BJ (cell line): Measurements from ENCODE around the gene SPAG16. TPM values are rescaled to one million over a fixed set of nuclear protein-coding genes. Genes with fewer than 3 reads are reported as not detected.
"Not testable (repeated sequence)": the region's sequence is repeated elsewhere in the genome, so short reads cannot be mapped to it uniquely, and the experiment has no call there.

Experiments used
- CTCF ChIA-PET: fragments of 350-600 bp; formaldehyde crosslinking; extraction: SDS; loops from one replicate; lab custom pipeline; 2021; ENCODE audit warnings: antibody characterized with exemption, inconsistent platforms; lab: Yijun Ruan, JAX
- POLR2A ChIA-PET: fragments of 300-600 bp; sonication (Branson Sonifier 250); formaldehyde crosslinking; extraction: SDS; loops from one replicate; lab custom pipeline; 2021; ENCODE audit warnings: antibody characterized with exemption; lab: Charles Lee
- DNase-seq: peaks from one replicate; pipeline ENCODE4 v3.0.0-alpha.2; 2011; ENCODE audit warnings: low read depth
- H3K27me3 ChIP-seq: 2 replicates; pipeline ENCODE4 v1.6.0; 2011; ENCODE audit warnings: low read length; ENCODE audit not compliant: control insufficient read depth, insufficient read depth
- H3K36me3 ChIP-seq: 2 replicates; pipeline ENCODE4 v1.5.1; 2011; ENCODE audit warnings: low read length; ENCODE audit not compliant: control insufficient read depth, insufficient read depth
- H3K4me3 ChIP-seq: 2 replicates; pipeline ENCODE4 v1.5.1; 2011; ENCODE audit warnings: low read depth, mild to moderate bottlenecking, control low read depth, low read length
- polyA plus RNA-seq: library from polyadenylated mRNA; depleted of rRNA; stranded (reverse); fragments of >200 nt; gene quantifications from 2 replicates; pipeline ENCODE4 v1.2.3, GENCODE V29; 2011
- TF ChIP-seq, protein P1 (sequence below): IDR thresholded peaks from 2 replicates; pipeline ENCODE4 v1.5.1; 2011; ENCODE audit warnings: low read depth, mild to moderate bottlenecking, control low read depth, inconsistent platforms, low read length, moderate library complexity; ENCODE audit not compliant: insufficient read depth

The SPAG16 gene
- polyA plus RNA-seq, 1 experiment, result 11.0 TPM

DNA sequence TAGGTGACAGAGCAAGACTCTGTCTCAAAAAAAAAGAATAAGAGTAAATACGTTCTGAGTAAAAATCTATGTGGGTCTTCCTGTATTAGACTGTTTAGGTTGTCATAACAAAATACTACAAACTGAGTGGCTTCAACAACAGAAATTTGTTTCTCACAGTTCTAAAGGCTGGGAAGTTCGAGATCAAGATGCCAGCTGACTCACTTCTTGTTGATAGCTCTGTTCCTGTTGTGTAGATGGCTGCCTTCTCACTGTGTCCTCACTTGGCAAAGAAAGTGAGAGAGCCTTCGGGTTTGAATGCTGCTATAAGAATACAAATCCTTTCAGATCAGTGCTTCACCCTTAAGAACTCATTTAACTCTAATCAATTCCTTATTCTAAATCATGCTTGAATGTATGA lies 696.6 kb downstream of the SPAG16 start:
- H3K27me3 ChIP-seq, result no peaks in the 10 kb centered on the region
- no peak for DNase-seq
- TF ChIP-seq, protein P1, sequence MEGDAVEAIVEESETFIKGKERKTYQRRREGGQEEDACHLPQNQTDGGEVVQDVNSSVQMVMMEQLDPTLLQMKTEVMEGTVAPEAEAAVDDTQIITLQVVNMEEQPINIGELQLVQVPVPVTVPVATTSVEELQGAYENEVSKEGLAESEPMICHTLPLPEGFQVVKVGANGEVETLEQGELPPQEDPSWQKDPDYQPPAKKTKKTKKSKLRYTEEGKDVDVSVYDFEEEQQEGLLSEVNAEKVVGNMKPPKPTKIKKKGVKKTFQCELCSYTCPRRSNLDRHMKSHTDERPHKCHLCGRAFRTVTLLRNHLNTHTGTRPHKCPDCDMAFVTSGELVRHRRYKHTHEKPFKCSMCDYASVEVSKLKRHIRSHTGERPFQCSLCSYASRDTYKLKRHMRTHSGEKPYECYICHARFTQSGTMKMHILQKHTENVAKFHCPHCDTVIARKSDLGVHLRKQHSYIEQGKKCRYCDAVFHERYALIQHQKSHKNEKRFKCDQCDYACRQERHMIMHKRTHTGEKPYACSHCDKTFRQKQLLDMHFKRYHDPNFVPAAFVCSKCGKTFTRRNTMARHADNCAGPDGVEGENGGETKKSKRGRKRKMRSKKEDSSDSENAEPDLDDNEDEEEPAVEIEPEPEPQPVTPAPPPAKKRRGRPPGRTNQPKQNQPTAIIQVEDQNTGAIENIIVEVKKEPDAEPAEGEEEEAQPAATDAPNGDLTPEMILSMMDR, result no peak
- no peak overlapping the region for H3K4me3 ChIP-seq
- ChIA-PET CTCF (interaction anchor here (0.7 kb wide), 1 partner anchor 120 kb away, joined by 4 read pairs; no protein-coding TSS in a partner anchor), POLR2A (no interaction called here)
- H3K36me3 ChIP-seq, result no peaks in the 10 kb centered on the region

DNA sequence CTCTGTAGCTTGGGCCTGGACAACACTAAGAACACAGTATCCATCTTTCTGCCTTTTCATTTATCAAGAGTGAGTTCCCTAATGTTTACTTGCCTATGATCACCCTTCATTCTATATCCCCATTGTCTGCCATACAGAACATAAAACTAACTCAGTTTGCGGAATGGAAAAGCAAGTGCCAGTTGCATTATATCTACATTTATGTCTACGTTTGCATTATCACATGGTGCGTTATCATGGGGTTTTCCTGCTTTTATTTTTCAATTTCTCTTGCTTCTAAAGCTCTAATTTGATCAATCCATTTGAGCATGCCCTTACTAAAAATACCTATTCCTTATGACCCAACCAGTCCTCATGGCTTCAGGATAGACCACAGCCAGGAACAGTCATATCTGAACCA lies 704.9 kb downstream of the SPAG16 start:
- Histone ChIP-seq H3K4me3 (no peak overlapping the region), H3K27me3 (no peaks in the 10 kb centered on the region), H3K36me3 (no peaks in the 10 kb centered on the region; the same call in 1 of the 2 replicates)
- ChIA-PET POLR2A (no interaction called here), CTCF (interaction anchor here (0.6 kb wide), 1 partner anchor 1773 kb away, joined by 3 read pairs; no protein-coding TSS in a partner anchor)
- TF ChIP-seq, protein P1, result no peak
- no peak for DNase-seq

DNA sequence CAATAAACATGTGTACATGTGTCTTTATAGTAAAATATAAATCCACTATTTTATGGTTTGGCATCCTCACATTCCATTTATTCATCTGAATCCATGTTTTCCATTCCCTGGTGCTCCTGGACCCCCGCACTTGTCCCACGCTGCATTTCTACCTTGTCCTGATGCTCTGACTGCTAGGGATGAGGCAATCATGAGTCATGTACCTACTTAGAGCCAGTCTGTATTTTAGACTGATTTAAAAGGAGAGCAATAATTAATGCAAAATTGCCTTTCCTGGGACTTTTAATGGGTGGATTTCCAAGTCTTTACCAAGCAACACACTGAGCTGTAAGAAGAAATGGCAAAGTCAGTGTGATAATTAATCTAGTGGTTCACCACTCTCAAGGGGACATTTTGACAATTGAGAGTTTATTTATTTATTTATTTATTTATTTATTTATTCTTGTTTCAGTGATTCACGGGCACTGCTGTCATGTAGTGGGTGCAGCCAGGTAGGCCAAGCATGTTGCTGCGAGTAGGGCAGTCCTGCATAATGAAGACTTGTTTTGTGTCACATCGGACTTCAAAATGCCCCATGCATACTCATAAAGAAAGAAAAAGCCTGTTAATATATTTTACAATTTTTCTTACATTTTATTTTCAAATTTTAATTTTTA lies 707.3 kb downstream of the SPAG16 start:
- CTCF ChIA-PET, result no interaction called here
- no peaks in the 10 kb centered on the region for H3K27me3 ChIP-seq
- TF ChIP-seq, protein P1, result no peak
- H3K36me3 ChIP-seq, result no peaks in the 10 kb centered on the region; the same call in 1 of the 2 replicates
- DNase-seq, result no peak
- POLR2A ChIA-PET, result no interaction called here
- H3K4me3 ChIP-seq, result no peak overlapping the region

DNA sequence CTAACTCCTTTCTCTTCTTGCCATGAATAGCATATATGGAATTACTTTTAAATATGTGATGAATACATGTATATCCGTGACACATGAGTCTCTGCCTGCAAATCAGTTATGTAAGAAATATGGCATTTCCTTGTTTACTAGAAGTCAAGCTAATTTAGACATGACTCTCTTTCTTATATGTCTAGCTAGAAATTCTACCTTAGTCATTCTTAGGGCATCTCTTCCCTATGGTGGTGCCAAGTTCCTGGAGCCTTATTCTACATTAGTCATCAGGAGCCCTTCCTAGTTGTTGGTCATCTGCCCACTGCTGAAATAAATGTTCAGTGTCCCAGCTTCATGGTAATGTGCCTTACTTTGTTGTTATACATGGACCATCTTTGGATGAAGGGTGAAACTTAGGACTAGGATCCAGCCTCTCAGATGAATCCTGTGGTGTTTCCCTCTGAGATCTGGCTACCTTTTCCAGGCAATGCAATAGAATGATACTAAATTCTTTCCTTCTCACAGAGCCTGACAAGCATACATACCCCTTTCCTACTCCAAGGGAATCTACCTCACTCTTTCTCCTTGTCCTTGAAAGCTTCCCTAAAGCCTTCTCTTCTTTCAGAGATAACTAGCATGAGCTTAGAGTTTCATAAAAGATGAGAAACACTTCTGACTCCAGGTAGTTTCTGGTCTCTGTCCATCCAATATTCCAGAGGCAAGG lies 711.3 kb downstream of the SPAG16 start:
- TF ChIP-seq, protein P1, result no peak
- ChIA-PET CTCF (no interaction called here), POLR2A (interaction anchor here (0.6 kb wide), 1 partner anchor 1010 kb away, joined by 3 read pairs; no protein-coding TSS in a partner anchor)
- Histone ChIP-seq H3K4me3 (no peak overlapping the region), H3K36me3 (no peaks in the 10 kb centered on the region), H3K27me3 (no peaks in the 10 kb centered on the region)
- peak; percentile 70 for DNase-seq

DNA sequence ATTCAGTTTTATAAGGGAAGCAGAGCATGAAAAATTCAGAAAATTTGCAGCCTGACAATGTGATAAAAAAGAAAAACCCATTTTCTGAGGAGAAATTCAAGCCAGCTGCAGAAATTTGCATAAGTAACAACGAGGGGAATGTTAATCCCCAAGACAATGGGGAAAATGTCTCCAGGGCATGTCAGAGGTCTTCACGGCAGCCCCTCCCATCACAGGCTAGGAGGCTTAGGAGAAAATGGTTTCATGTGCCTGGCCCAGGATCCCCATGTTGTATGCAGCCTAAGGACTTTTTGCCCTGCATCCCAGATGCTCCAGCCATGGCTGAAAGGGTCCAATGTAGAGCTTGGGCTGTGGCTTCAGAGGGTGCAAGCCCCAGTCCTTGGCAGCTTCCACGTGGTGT lies 714.7 kb downstream of the SPAG16 start:
- DNase-seq, POLR2A ChIA-PET: not testable (repeated sequence)
- CTCF ChIA-PET, result interaction anchor here (0.6 kb wide), 1 partner anchor 12 kb away, joined by 3 read pairs; no protein-coding TSS in a partner anchor

More for the DNA sequence above, 714.7 kb downstream of the SPAG16 start:
- H3K36me3 ChIP-seq, H3K4me3 ChIP-seq, H3K27me3 ChIP-seq: not testable (repeated sequence)
